Gastrocnemius medialis (tissue), 4 donors: ENCODE results near the gene PRUNE2.

ENCODE experiments used
- POLR2A ChIP-seq, 2 donors: fragments of 450-650 bp; IDR thresholded peaks; one replicate each; pipeline ENCODE4 v1.6.1; 2017; ENCODE audit warnings: antibody characterized with exemption in 2 of 2, mild to moderate bottlenecking in 2 of 2, moderate library complexity in 2 of 2
- TF ChIP-seq, protein P1 (sequence below), 5 experiments: fragments of 450-650 bp in 3 of 5; fragments of 200-600 bp in 2 of 5; sonication (generic) in 2 of 5; IDR thresholded peaks in 4 of 5; conservative IDR thresholded peaks in 1 of 5; 1 replicate in 4 of 5; 2 replicates in 1 of 5; pipeline ENCODE4 v1.5.1; 2016 to 2019; ENCODE audit warnings: antibody characterized with exemption in 5 of 5, mild to moderate bottlenecking in 3 of 5, moderate library complexity in 3 of 5

DNA sequence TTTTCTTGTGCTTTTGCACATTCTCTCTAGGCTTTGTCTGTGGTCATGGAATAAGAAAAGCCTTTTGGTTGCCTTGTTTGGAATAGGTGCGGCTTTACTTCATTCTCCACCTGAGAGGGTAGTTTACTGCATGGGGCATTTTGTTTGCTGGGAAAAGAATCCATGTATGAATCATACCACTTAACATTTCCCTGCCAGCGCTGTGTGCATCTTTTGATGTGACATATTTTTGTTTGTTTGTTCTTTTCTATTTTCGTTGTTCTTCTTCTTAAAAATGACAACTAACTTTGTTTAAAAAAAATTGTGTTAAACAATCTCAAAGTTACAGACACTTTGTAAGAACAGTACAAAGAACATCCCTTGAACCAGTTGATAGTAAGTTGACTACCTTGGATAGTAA is 333.8 kb downstream of the PRUNE2 start:
- TF ChIP-seq, protein P1, sequence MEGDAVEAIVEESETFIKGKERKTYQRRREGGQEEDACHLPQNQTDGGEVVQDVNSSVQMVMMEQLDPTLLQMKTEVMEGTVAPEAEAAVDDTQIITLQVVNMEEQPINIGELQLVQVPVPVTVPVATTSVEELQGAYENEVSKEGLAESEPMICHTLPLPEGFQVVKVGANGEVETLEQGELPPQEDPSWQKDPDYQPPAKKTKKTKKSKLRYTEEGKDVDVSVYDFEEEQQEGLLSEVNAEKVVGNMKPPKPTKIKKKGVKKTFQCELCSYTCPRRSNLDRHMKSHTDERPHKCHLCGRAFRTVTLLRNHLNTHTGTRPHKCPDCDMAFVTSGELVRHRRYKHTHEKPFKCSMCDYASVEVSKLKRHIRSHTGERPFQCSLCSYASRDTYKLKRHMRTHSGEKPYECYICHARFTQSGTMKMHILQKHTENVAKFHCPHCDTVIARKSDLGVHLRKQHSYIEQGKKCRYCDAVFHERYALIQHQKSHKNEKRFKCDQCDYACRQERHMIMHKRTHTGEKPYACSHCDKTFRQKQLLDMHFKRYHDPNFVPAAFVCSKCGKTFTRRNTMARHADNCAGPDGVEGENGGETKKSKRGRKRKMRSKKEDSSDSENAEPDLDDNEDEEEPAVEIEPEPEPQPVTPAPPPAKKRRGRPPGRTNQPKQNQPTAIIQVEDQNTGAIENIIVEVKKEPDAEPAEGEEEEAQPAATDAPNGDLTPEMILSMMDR (IDR thresholded peaks at IDR 0.05 in 4 of 5, conservative IDR thresholded peaks at IDR 0.05 in 1 of 5): no peak
- TF ChIP-seq POLR2A (IDR thresholded peaks at IDR 0.05): no peak
